ENCODE results near the gene CGB7. TPM values are rescaled to one million over a fixed set of nuclear protein-coding genes. Genes with fewer than 3 reads are reported as not detected.

Gene CGB7
- total RNA-seq, 1 experiment from 2014 or later: 1.2 TPM

GRCh38 chr19:49106648-49107135, 49.1 kb upstream of the CGB7 start:
- H3K27me3 ChIP-seq (ENCODE audit: insufficient read depth, low read length): no peaks in the 10 kb centered on the region
- no peaks in the 10 kb centered on the region for H3K4me1 ChIP-seq (ENCODE audit: insufficient read depth, low read length)
- H2AK5ac ChIP-seq (ENCODE audit: insufficient read length, low read length): no peak overlapping the region
- no peak overlapping the region for H3K14ac ChIP-seq (ENCODE audit: insufficient read depth, low read length)
- no peak overlapping the region for H3K4me2 ChIP-seq (ENCODE audit: insufficient read depth, insufficient read length, low read length)
- no peak overlapping the region for H3K27ac ChIP-seq (ENCODE audit: insufficient read length, low read depth, low read length)
- H2BK20ac ChIP-seq (ENCODE audit: low read depth, low read length, poor library complexity, severe bottlenecking): no peak overlapping the region
- no peaks in the 10 kb centered on the region for H3K79me1 ChIP-seq (ENCODE audit: insufficient read depth, low read depth, low read length, poor library complexity, severe bottlenecking)
- WGBS (ENCODE audit: extremely low coverage, insufficient read length, low lambda C conversion rate): no CpG with 5 or more reads among the region's 12 CpGs
- no peak overlapping the region for H3K23ac ChIP-seq (ENCODE audit: insufficient read length, low read depth, low read length)
- no peak overlapping the region for H2BK5ac ChIP-seq (ENCODE audit: insufficient read length, low read length)
- H2BK120ac ChIP-seq (ENCODE audit: low read depth, low read length, poor library complexity, severe bottlenecking): no peak overlapping the region
- Mint-ChIP-seq H3K4me3 (peak overlapping the region in 1 of 2 experiments; percentile 0; a peak in 1 of 5 replicates), H3K36me3 (ENCODE audit: insufficient read depth in 1 of 3, low read depth in 3 of 3) (peaks cover 42 to 68% (median 65%) of the 10 kb centered on the region in 3 experiments), H3K27me3 (ENCODE audit: low read depth) (no peaks in the 10 kb centered on the region; the same call in 1 of the 2 replicates), H3K4me1 (peaks cover 6 to 21% of the 10 kb centered on the region in 2 experiments), H3K27ac (peak overlapping the region; percentile 76 to 87 (median 80); a peak in 6 of 7 replicates), H3K9me3 (peaks cover 0 to 2% of the 10 kb centered on the region in 2 experiments; a peak in 2 of 5 replicates)
- TF ChIP-seq CTCF (conservative IDR thresholded peaks at IDR 0.05): peak; percentile 94
- H3K4ac ChIP-seq (ENCODE audit: low read depth, low read length): no peak overlapping the region
- H3K9ac ChIP-seq (ENCODE audit: extremely low read depth, insufficient read length, low read length): no peak overlapping the region
- no peak overlapping the region for H4K91ac ChIP-seq (ENCODE audit: insufficient read length, low read depth, low read length)
- H3T11ph ChIP-seq (ENCODE audit: low read length): no peak overlapping the region
- H2BK15ac ChIP-seq (ENCODE audit: low read depth, low read length): no peak overlapping the region; the same call in 1 of the 2 replicates
- H2AFZ ChIP-seq (ENCODE audit: low read length): no peak overlapping the region
- H2BK12ac ChIP-seq (ENCODE audit: insufficient read length, low read depth, low read length): no peak overlapping the region
- no peaks in the 10 kb centered on the region for H4K20me1 ChIP-seq (ENCODE audit: control insufficient read depth, insufficient read depth, insufficient read length)
- no peaks in the 10 kb centered on the region for H3K79me2 ChIP-seq (ENCODE audit: insufficient read depth, low read length)
- no peaks in the 10 kb centered on the region for H3K9me3 ChIP-seq (ENCODE audit: control insufficient read depth, low read depth, low read length)
- H3K18ac ChIP-seq (ENCODE audit: insufficient read length, low read depth, low read length): no peak overlapping the region
- H3K56ac ChIP-seq (ENCODE audit: insufficient read length, low read depth, low read length): no peak overlapping the region
- no peak overlapping the region for H4K8ac ChIP-seq (replicated peaks; ENCODE audit: insufficient read length, low read depth, low read length)
- H3K23me2 ChIP-seq (ENCODE audit: insufficient read length, low read depth, low read length, poor library complexity, severe bottlenecking): no peaks in the 10 kb centered on the region
- peak; percentile 81 for DNase-seq
- no peak overlapping the region for H4K5ac ChIP-seq (ENCODE audit: insufficient read length, low read depth, low read length)

Data from H9 (cell line).